CD4-positive, alpha-beta memory T cell (primary cell): ENCODE data around the gene FAM20C. TPM values are rescaled to one million over a fixed set of nuclear protein-coding genes. Genes with fewer than 3 reads are reported as not detected.

ENCODE experiments used
- CTCF ChIA-PET: fragments of 350-600 bp; sonication (Branson Sonifier 250); formaldehyde crosslinking; loops from one replicate; lab custom pipeline; 2021; ENCODE audit warnings: inconsistent platforms; ENCODE audit not compliant: partially characterized antibody; lab: Charles Lee
- POLR2A ChIA-PET: fragments of 350-600 bp; sonication (Branson Sonifier 250); formaldehyde crosslinking; loops from one replicate; lab custom pipeline; 2021; ENCODE audit not compliant: partially characterized antibody; lab: Charles Lee
- DNase-seq, 5 donors: peaks; one replicate each; pipeline versions ENCODE4 v3.0.0 to v3.0.0-alpha.2; 2020 to 2022; ENCODE audit warnings: mixed read lengths in 1 of 5
- H3K27ac ChIP-seq: one replicate; pipeline ENCODE4 v1.7.0; 2013; ENCODE audit warnings: low read depth, low read length
- H3K27me3 ChIP-seq: 2 replicates; pipeline ENCODE4 v1.7.0; 2013; ENCODE audit warnings: mild to moderate bottlenecking, low read length, moderate library complexity; ENCODE audit not compliant: insufficient read depth
- H3K36me3 ChIP-seq: 2 replicates; pipeline ENCODE4 v1.7.0; 2013; ENCODE audit warnings: mild to moderate bottlenecking, low read length, moderate library complexity; ENCODE audit not compliant: insufficient read depth
- H3K4me1 ChIP-seq: 2 replicates; pipeline ENCODE4 v1.7.0; 2013; ENCODE audit warnings: mild to moderate bottlenecking, low read length, moderate library complexity; ENCODE audit not compliant: insufficient read depth
- H3K4me3 ChIP-seq, 2 donors: one replicate each; pipeline ENCODE4 v1.7.0; 2013; ENCODE audit warnings: low read length in 2 of 2, mild to moderate bottlenecking in 1 of 2
- H3K9me3 ChIP-seq, 2 donors: one replicate each; pipeline ENCODE4 v1.7.0; 2013; ENCODE audit warnings: low read length in 2 of 2, control low read depth in 1 of 2; ENCODE audit not compliant: control insufficient read depth in 1 of 2
- H3K27ac Mint-ChIP-seq, 7 donors: one replicate each; pipeline ENCODE4 v1.8.0; 2020 to 2021; ENCODE audit warnings: mixed read lengths in 7 of 7, mild to moderate bottlenecking in 6 of 7, inconsistent platforms in 3 of 7, moderate library complexity in 3 of 7
- H3K27me3 Mint-ChIP-seq, 2 donors: one replicate each; pipeline ENCODE4 v1.8.0; 2020 to 2021; ENCODE audit warnings: mixed read lengths in 2 of 2
- H3K36me3 Mint-ChIP-seq, 2 donors: one replicate each; pipeline ENCODE4 v1.8.0; 2020 to 2021; ENCODE audit warnings: mixed read lengths in 2 of 2, inconsistent platforms in 1 of 2, mild to moderate bottlenecking in 1 of 2
- H3K4me1 Mint-ChIP-seq, 4 donors: one replicate each; pipeline ENCODE4 v1.8.0; 2020 to 2021; ENCODE audit warnings: mixed read lengths in 4 of 4, mild to moderate bottlenecking in 1 of 4
- H3K4me3 Mint-ChIP-seq, 8 donors: one replicate each; pipeline ENCODE4 v1.8.0; 2020 to 2021; ENCODE audit warnings: mixed read lengths in 8 of 8, mild to moderate bottlenecking in 7 of 8, moderate library complexity in 6 of 8, inconsistent platforms in 3 of 8
- H3K9me3 Mint-ChIP-seq, 8 donors: one replicate each; pipeline ENCODE4 v1.8.0; 2020 to 2021; ENCODE audit warnings: mixed read lengths in 8 of 8, mild to moderate bottlenecking in 5 of 8, inconsistent platforms in 3 of 8, moderate library complexity in 1 of 8
- intact Hi-C: fragments of 100-400 bp; cut with micrococcal nuclease; formaldehyde crosslinking; loops from one replicate; pipeline ENCODE4 v1.15.1; 2023
- polyA plus RNA-seq, 2 donors: library from polyadenylated mRNA; unstranded; fragments of 300-500 nt; fragmentation: Illumina TruSeq; gene quantifications; one replicate each; pipeline ENCODE4 v1.2.3, GENCODE V29; 2021
- total RNA-seq, 2 experiments: library from RNA; stranded (reverse); gene quantifications; one replicate each; pipeline ENCODE4 v1.2.3, GENCODE V29; 2021

FAM20C gene
- total and polyA plus RNA-seq, 4 experiments from 2014 or later, result 4.7 to 7.8 TPM; not detected in 2

DNA sequence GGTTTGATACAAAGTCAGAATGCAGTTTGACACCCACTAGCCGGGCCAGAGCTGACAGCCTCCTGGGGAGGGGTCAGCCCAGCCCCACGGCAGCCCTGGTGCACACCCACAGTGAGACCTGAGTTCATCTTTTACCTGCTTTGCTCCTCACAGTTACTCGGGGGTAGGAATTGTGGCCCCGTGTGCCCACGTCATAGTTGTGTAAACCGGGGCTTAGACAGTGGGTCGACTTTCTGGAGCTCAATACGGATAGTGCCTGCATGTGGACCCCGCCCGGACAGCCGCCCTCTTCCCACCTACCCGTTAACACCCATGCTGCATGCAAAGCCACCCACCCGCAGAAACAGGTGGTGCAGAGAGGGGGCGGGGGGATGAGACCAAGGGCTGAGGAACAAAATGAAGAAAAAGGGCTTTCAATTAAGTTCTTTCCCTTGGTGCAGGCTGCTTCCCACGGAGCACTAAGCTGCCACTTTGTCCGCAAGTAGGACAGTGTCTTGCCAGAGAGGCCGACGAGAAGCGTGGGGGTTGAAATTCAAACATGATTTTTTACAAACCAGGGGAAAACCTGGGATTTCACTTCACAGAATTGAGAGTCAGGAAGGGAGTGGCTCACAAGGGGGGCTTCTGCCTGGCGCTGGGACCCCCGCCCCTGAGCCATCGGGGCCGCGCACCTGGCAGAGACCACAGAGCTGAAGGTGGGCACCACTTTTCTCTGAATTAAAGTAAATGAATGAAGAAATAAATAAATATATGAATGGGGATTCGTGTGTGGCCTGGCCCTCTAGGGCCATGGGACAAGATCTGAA lies 73.0 kb downstream of the FAM20C start:
- Histone ChIP-seq H3K4me1 (no peaks in the 10 kb centered on the region), H3K36me3 (no peaks in the 10 kb centered on the region), H3K27ac (no peak overlapping the region), H3K9me3 (no peaks in the 10 kb centered on the region), H3K4me3 (no peak overlapping the region), H3K27me3 (no peaks in the 10 kb centered on the region)
- Mint-ChIP-seq H3K4me1 (peaks cover 0 to 6% (median 4%) of the 10 kb centered on the region in 4 donors), H3K9me3 (peaks cover 0 to 13% (median 3%) of the 10 kb centered on the region in 8 donors), H3K27ac (peak overlapping the region in 2 of 7 donors; percentile 46 to 75), H3K27me3 (no peaks in the 10 kb centered on the region), H3K4me3 (no peak overlapping the region), H3K36me3 (no peaks in the 10 kb centered on the region)
- ChIA-PET CTCF (no interaction called here), POLR2A (no interaction called here)
- DNase-seq, result no peak
- intact Hi-C loops, result no loop called here

DNA sequence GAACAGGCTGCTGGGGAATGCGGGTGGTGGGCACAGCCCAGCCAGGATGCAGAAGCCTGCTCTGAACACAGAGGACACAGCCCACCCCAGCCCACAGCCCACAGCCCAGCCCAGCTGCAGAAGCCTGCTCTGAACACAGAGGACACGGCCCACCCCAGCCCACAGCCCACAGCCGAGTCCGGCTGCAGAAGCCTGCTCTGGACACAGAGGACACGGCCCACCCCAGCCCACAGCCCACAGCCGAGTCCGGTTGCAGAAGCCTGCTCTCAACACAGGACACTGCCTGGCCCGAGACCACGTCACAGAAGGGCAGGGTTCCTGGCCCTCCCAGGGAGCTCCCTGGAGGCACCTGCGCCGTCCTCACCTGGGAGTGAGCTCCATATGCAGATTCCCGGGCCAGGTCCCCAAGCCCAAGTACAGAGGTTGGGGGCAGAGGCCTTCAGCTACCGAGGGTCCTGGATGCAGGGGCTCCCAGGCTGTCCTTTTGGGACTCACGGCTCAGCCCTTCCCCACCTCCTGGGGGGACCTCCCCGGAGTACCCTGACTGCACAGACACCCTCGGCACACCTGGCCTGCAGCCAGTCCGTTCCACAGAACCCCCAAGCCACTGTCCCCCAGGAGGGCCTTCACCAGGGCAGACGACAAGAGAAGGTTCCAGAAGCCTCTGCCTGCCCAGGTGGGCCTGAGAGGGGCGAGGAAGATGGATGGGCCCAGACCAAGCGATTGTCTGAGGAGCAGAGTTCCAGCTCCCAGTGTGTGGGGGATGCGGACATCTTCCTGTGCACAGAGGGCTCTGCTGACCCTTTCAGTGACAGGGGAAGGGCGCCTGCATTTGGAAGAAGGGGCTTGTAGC lies 73.9 kb downstream of the FAM20C start:
- ChIA-PET POLR2A (no interaction called here), CTCF (no interaction called here)
- Histone ChIP-seq H3K27me3 (no peaks in the 10 kb centered on the region), H3K4me1 (no peaks in the 10 kb centered on the region), H3K27ac (no peak overlapping the region), H3K36me3 (no peaks in the 10 kb centered on the region), H3K4me3 (no peak overlapping the region), H3K9me3 (no peaks in the 10 kb centered on the region)
- intact Hi-C loops, result no loop called here
- Mint-ChIP-seq H3K27me3 (no peaks in the 10 kb centered on the region), H3K9me3 (peaks cover 0 to 13% (median 3%) of the 10 kb centered on the region in 8 donors), H3K36me3 (no peaks in the 10 kb centered on the region), H3K4me1 (peaks cover 0 to 6% (median 4%) of the 10 kb centered on the region in 4 donors), H3K27ac (no peak overlapping the region), H3K4me3 (no peak overlapping the region)
- DNase-seq, result no peak

DNA sequence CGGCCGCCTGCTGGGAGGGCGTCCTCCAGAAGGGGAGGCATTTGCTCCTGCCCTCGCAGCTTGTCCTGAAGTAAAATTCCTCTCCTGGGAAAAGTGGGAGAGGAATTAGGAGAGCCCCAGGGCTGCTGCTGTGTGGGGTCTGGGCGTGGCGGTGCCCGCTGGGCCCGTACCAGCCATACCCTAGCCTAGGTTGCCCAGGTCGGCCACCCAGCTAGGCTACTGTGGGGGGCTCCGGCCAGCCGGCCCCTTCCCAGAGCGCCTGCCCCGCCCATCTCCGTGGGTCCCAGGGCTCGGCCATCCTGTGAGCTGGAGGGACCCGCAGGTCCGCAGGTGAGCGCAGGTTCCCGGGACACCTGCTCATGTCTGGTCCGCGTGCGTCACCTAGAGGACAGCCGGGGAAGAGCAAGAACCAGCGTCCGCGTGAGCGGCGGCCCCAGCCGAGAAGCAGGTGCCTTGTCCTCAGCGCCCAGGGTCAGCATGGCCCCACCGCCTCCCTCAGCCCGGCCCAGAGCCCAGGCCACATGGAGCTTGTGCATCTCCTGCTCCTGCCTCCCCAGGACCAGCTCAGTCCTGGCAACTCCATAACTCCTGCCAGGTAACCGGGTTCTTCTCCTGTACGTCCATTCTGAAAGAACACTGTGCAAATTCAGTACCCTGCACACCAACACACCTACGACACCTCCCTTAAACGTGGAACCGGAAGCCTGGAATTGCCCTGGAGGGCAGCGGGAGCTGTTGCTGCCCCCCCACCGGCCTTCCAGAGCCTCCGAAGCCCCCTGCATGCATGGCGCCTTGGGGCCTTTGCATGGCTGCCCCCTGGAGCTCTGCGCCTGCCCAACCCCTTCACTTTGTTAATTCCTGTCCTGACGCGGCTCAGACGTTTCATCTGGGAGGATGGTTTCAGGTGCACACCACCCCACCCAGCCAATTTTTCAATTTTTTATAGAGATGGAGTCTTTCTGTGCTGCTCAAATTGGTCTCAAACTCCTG lies 74.8 kb downstream of the FAM20C start:
- Mint-ChIP-seq H3K36me3 (no peaks in the 10 kb centered on the region), H3K4me1 (peaks cover 0 to 4% (median 4%) of the 10 kb centered on the region in 4 donors), H3K27me3 (no peaks in the 10 kb centered on the region), H3K27ac (peak overlapping the region in 1 of 7 donors; percentile 72), H3K4me3 (no peak overlapping the region), H3K9me3 (peaks cover 0 to 11% (median 3%) of the 10 kb centered on the region in 8 donors)
- no peak overlapping the region for H3K27ac ChIP-seq
- ChIA-PET POLR2A (no interaction called here), CTCF (no interaction called here)
- no peaks in the 10 kb centered on the region for H3K4me1 ChIP-seq
- intact Hi-C loops, result no loop called here
- H3K27me3 ChIP-seq, result no peaks in the 10 kb centered on the region
- H3K9me3 ChIP-seq, result no peaks in the 10 kb centered on the region
- H3K36me3 ChIP-seq, result no peaks in the 10 kb centered on the region
- DNase-seq, result no peak
- H3K4me3 ChIP-seq, result no peak overlapping the region

DNA sequence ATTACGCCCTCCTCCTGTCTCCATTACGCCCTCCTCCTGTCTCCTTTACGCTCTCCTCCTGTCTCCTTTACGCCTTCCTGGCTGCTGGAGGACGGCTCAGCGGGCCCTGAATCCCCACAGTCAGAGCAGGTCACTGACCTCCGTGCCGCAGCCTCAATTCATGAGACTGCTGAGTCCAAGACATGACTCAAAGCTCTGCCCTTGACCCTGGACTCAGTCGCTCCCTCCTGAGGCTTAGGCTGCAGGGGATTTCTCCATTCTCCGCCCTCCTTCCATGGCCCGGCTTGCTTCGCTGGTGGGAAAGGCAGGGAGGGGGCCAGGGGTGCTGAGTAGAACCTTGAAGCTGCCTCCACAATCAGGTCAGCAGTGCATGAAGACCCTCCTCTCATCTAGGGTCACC lies 76.6 kb downstream of the FAM20C start:
- no peaks in the 10 kb centered on the region for H3K4me1 ChIP-seq
- H3K27ac ChIP-seq, result no peak overlapping the region
- no peak for DNase-seq
- H3K9me3 ChIP-seq, result no peaks in the 10 kb centered on the region
- CTCF ChIA-PET, result no interaction called here
- POLR2A ChIA-PET, result no interaction called here
- Mint-ChIP-seq H3K4me1 (peaks cover 0 to 2% (median 0%) of the 10 kb centered on the region in 4 donors), H3K36me3 (no peaks in the 10 kb centered on the region), H3K27me3 (no peaks in the 10 kb centered on the region), H3K27ac (no peak overlapping the region), H3K9me3 (peaks cover 0 to 18% (median 13%) of the 10 kb centered on the region in 8 donors), H3K4me3 (no peak overlapping the region)
- H3K36me3 ChIP-seq, result no peaks in the 10 kb centered on the region
- no peak overlapping the region for H3K4me3 ChIP-seq
- H3K27me3 ChIP-seq, result no peaks in the 10 kb centered on the region
- intact Hi-C loops, result no loop called here

DNA sequence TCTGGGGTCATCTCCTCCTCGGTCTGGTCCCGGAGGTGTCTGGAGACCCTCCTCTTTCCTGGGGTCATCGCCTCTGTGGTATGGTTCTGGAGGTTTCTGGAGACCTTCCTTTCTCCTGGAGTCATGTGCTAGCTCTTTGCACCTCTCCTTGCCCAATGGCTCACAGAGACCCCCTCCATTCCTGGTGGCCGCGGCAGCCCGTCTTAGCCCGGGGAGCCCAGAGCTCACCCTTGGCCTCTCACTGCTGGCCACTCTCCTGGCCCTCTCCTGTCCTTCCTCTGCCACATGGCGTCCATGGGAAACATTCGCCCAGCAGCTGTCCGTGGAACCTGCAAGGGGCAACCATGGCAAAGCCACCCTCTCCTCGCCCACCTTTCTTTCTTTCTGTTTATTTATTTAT lies 77.3 kb downstream of the FAM20C start:
- H3K4me1 ChIP-seq, result no peaks in the 10 kb centered on the region
- H3K27me3 ChIP-seq, result no peaks in the 10 kb centered on the region
- Mint-ChIP-seq H3K9me3 (peaks cover 0 to 26% (median 20%) of the 10 kb centered on the region in 8 donors), H3K27ac (peak overlapping the region in 1 of 7 donors; percentile 55), H3K4me1 (peaks cover 0 to under 1% (median 0%) of the 10 kb centered on the region in 4 donors), H3K36me3 (no peaks in the 10 kb centered on the region), H3K27me3 (no peaks in the 10 kb centered on the region), H3K4me3 (no peak overlapping the region)
- H3K9me3 ChIP-seq, result no peaks in the 10 kb centered on the region
- intact Hi-C loops, result no loop called here
- ChIA-PET POLR2A (no interaction called here), CTCF (no interaction called here)
- no peaks in the 10 kb centered on the region for H3K36me3 ChIP-seq
- DNase-seq, result no peak
- no peak overlapping the region for H3K4me3 ChIP-seq
- H3K27ac ChIP-seq, result no peak overlapping the region

DNA sequence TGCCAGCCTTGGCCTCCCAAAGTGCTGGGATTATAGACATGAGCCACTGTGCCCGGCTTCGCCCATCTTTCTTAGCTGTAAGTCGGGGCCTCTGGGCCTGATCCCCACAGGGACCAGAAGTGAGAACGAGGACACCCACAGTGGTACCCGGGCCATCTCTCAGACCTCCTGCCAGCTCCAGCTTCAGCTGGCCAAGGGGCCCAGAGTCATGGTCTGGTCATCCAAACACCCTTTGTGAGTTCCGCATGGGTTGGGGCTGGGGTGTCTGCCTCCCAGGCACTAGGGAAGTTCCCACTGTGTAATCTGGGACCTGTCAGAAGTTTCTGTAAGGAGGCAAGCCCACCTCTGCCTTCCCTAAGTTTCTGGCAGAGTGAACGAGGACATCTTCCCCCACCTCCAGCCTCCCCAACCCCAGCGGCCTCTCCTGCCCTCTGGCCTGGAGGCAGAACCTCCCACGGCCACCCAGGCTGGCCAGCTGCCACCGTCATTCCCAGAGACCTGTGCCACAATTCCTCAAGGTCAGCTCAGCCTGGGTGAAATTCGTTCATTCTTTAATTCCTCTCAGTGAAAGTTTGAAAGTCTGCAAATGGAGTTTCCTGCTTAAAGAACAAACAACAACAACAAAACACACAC lies 78.1 kb downstream of the FAM20C start:
- Histone ChIP-seq H3K36me3 (no peaks in the 10 kb centered on the region), H3K9me3 (no peaks in the 10 kb centered on the region), H3K27me3 (no peaks in the 10 kb centered on the region), H3K4me3 (no peak overlapping the region), H3K27ac (no peak overlapping the region), H3K4me1 (no peaks in the 10 kb centered on the region)
- H3K9me3 Mint-ChIP-seq, result peaks cover 0 to 33% (median 22%) of the 10 kb centered on the region in 8 donors
- ChIA-PET CTCF (no interaction called here), POLR2A (no interaction called here)
- H3K36me3 Mint-ChIP-seq, result no peaks in the 10 kb centered on the region
- no peak overlapping the region for H3K4me3 Mint-ChIP-seq
- intact Hi-C loops, result no loop called here
- no peak for DNase-seq
- peaks cover 0 to 1% of the 10 kb centered on the region in 2 donors for H3K27me3 Mint-ChIP-seq
- no peak overlapping the region for H3K27ac Mint-ChIP-seq
- H3K4me1 Mint-ChIP-seq, result no peaks in the 10 kb centered on the region
